B cell (primary cell): Measurements from ENCODE around the gene ANKAR. TPM values are rescaled to one million over a fixed set of nuclear protein-coding genes. Genes with fewer than 3 reads are reported as not detected.

Source experiments
- ATAC-seq: fragments of 200-7000 bp; cut with Tn5 transposase; one replicate; pipeline ENCODE4 v1.10.0; 2021; ENCODE audit warnings: low read depth, mild to moderate bottlenecking, moderate number of reproducible peaks, moderate library complexity
- CTCF ChIA-PET: fragments of 350-600 bp; sonication (Branson Sonifier 250); formaldehyde crosslinking; loops from one replicate; lab custom pipeline; 2021; ENCODE audit warnings: antibody characterized with exemption, inconsistent platforms; lab: Charles Lee
- POLR2A ChIA-PET: fragments of 350-600 bp; sonication (Branson Sonifier 250); formaldehyde crosslinking; loops from one replicate; lab custom pipeline; 2021; ENCODE audit warnings: antibody characterized with exemption; lab: Charles Lee
- DNase-seq: peaks from one replicate; pipeline ENCODE4 v3.0.0; 2013
- H2AFZ ChIP-seq: 2 replicates; pipeline ENCODE4 v1.6.1; 2012; ENCODE audit warnings: mild to moderate bottlenecking, low read depth, low read length; ENCODE audit not compliant: insufficient read depth, poor library complexity, severe bottlenecking
- H3K27ac ChIP-seq, 2 donors: 1 replicate in 1 of 2; 2 replicates in 1 of 2; pipeline ENCODE4 v1.5.1; 2012 to 2013; ENCODE audit warnings: low read length in 2 of 2, mild to moderate bottlenecking in 2 of 2, moderate library complexity in 1 of 2
- H3K27me3 ChIP-seq, 4 experiments: fragments of 200-600 bp in 1 of 4; sonication (generic) in 1 of 4; replicated peaks in 1 of 4; 1 replicate in 2 of 4; 2 replicates in 2 of 4; pipeline versions ENCODE4 v1.6.1 to v1.7.0; 2013 to 2016; ENCODE audit warnings: low read length in 3 of 4, mild to moderate bottlenecking in 2 of 4, mixed read lengths in 1 of 4, moderate library complexity in 1 of 4; ENCODE audit not compliant: insufficient read depth in 4 of 4, control insufficient read depth in 3 of 4; ENCODE audit errors: control extremely low read depth in 1 of 4
- H3K36me3 ChIP-seq, 2 experiments: replicated peaks in 1 of 2; 1 replicate in 1 of 2; 2 replicates in 1 of 2; pipeline versions ENCODE4 v1.6.1 to v1.7.1; 2013; ENCODE audit warnings: low read length in 1 of 2; ENCODE audit not compliant: insufficient read depth in 2 of 2, control insufficient read depth in 1 of 2; ENCODE audit errors: control extremely low read depth in 1 of 2, extremely low read depth in 1 of 2
- H3K4me1 ChIP-seq, 2 donors: fragments of 200-600 bp in 1 of 2; sonication (generic) in 1 of 2; 1 replicate in 1 of 2; 2 replicates in 1 of 2; pipeline versions ENCODE4 v1.5.1 to v1.6.1; 2013 to 2017; ENCODE audit warnings: low read length in 2 of 2; ENCODE audit not compliant: control insufficient read depth in 2 of 2, insufficient read depth in 2 of 2
- H3K4me2 ChIP-seq: replicated peaks from 2 replicates; pipeline ENCODE3; 2012; ENCODE audit warnings: mild to moderate bottlenecking, low read depth, low read length; ENCODE audit not compliant: poor library complexity, severe bottlenecking
- H3K4me3 ChIP-seq, 5 experiments: fragments of 200-600 bp in 1 of 5; sonication (generic) in 1 of 5; 1 replicate in 3 of 5; 2 replicates in 2 of 5; pipeline versions ENCODE4 v1.5.1 to v1.7.0; 2011 to 2016; ENCODE audit warnings: low read length in 4 of 5, mild to moderate bottlenecking in 4 of 5, low read depth in 2 of 5, control low read depth in 1 of 5, moderate library complexity in 1 of 5; ENCODE audit not compliant: insufficient read depth in 1 of 5; ENCODE audit errors: control extremely low read depth in 1 of 5, extremely low read depth in 1 of 5
- H3K79me2 ChIP-seq: fragments of 200-600 bp; sonication (generic); one replicate; pipeline ENCODE4 v1.6.0; 2016; ENCODE audit warnings: low read length; ENCODE audit not compliant: control insufficient read depth, insufficient read depth
- H3K9ac ChIP-seq: fragments of 200-600 bp; sonication (generic); 2 replicates; pipeline ENCODE4 v1.6.1; 2017; ENCODE audit warnings: mild to moderate bottlenecking, low read length, moderate library complexity
- H3K9me3 ChIP-seq, 3 donors: one replicate each; pipeline versions ENCODE4 v1.6.1 to v1.7.1; 2013; ENCODE audit warnings: low read length in 2 of 3; ENCODE audit not compliant: control insufficient read depth in 2 of 3, insufficient read depth in 1 of 3; ENCODE audit errors: control extremely low read depth in 1 of 3
- H4K20me1 ChIP-seq: 2 replicates; pipeline ENCODE4 v1.6.0; 2012; ENCODE audit warnings: mild to moderate bottlenecking, low read length; ENCODE audit not compliant: insufficient read depth, control insufficient read depth, poor library complexity, severe bottlenecking
- H3K27ac Mint-ChIP-seq: one replicate; pipeline ENCODE4 v1.8.0; 2021; ENCODE audit warnings: mixed read lengths
- H3K27me3 Mint-ChIP-seq: one replicate; pipeline ENCODE4 v1.8.0; 2021; ENCODE audit warnings: mixed read lengths
- H3K4me1 Mint-ChIP-seq: one replicate; pipeline ENCODE4 v1.8.0; 2021; ENCODE audit warnings: mixed read lengths
- H3K4me3 Mint-ChIP-seq: one replicate; pipeline ENCODE4 v1.8.0; 2021; ENCODE audit warnings: mixed read lengths
- H3K9me3 Mint-ChIP-seq: one replicate; pipeline ENCODE4 v1.8.0; 2022; ENCODE audit warnings: mixed read lengths; ENCODE audit not compliant: insufficient read depth
- EZH2 ChIP-seq: IDR thresholded peaks from 2 replicates; pipeline ENCODE4 v1.6.1; 2012; ENCODE audit warnings: borderline replicate concordance, low read depth, mild to moderate bottlenecking, moderate library complexity, low read length; ENCODE audit not compliant: insufficient read depth, poor library complexity, severe bottlenecking
- WGBS: methylation state at CpG from one replicate; pipeline ENCODE4 v1.1.5; 2013; ENCODE audit warnings: missing lambda C conversion rate; ENCODE audit not compliant: insufficient coverage; 5-methylcytosine and 5-hydroxymethylcytosine counted together
- intact Hi-C: fragments of 100-400 bp; cut with micrococcal nuclease; formaldehyde crosslinking; loops from one replicate; pipeline ENCODE4 v1.10.0; 2022
- polyA plus RNA-seq: library from polyadenylated mRNA; depleted of rRNA; stranded (reverse); fragments of >200 nt; gene quantifications from 2 replicates; pipeline ENCODE4 v1.2.3, GENCODE V29; 2012
- total RNA-seq, 2 donors: library from RNA; stranded (reverse); fragments of 120-200 nt in 1 of 2; gene quantifications; 1 replicate in 1 of 2; 2 replicates in 1 of 2; pipeline versions ENCODE4 v1.2.3 to v1.2.4, GENCODE V29; 2013 to 2022
- TF ChIP-seq, protein P1 (sequence below): fragments of 200-600 bp; IDR thresholded peaks from one replicate; pipeline ENCODE4 v1.8.0; 2022; ENCODE audit warnings: antibody characterized with exemption, mild to moderate bottlenecking

Gene ANKAR
- total and polyA plus RNA-seq, 2 donors (not counting 1 experiment from before 2014, with no cell fraction given): 11.2 to 24.8 TPM

DNA sequence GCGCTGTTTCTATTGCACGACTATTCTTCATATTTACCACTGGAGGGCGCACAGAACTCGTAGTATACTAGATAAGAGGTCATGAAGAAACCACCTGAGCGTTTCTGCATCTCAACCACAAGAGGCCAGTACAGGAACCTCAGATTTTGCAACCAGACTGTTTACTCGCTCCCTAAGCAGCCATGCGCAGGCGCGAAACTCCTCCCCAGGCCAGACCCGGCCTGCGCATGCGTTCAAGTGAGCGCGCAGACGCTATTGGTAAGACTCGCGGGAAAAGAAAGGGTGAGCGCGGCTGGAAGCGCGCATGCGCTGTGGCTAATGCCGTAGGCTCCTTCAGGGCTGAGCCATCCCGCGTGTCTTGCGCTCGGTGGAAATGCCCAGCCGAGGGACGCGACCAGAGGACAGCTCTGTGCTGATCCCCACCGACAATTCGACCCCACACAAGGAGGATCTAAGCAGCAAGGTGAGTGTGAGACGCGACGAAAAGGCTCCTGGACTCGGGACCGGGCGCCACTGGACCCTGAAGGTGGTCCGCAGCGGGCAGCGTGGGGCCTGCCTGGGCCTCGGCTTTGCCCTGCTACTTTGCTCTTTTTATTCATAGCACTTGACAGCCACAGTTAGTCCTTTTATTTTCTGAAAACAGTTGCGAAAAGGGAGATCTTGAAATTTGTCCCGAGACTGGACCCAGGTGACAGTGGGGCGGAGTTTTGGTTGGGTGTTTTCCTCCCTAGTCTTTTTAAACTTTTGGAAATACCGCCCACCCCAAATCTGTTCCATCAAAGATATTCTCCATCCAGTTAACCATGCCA is 13.1 kb upstream of the ANKAR start, which contains the start of gene ASNSD1:
TSS of gene ASNSD1 (plus strand) at position 312 of the 809 bp plus-strand sequence. CDS start 4,674 bp downstream, outside the sequence.
- no peaks in the 10 kb centered on the region for H3K27me3 Mint-ChIP-seq
- Histone ChIP-seq H3K4me3 (peak within 1 kb of the TSS; percentile 42 to 100 (median 91)), H3K9me3 (no peaks in the 10 kb centered on the region), H3K9ac (peak within 1 kb of the TSS; percentile 90), H4K20me1 (no peaks in the 10 kb centered on the region), H3K79me2 (peaks cover 24% of the 10 kb centered on the region), H3K27me3 (no peaks in the 10 kb centered on the region), H2AFZ (peak within 1 kb of the TSS; percentile 95), H3K27ac (peak within 1 kb of the TSS; percentile 77 to 95), H3K4me2 (peak within 1 kb of the TSS; percentile 82), H3K36me3 (peaks cover 2 to 8% of the 10 kb centered on the region in 2 experiments), H3K4me1 (peaks cover 21 to 30% of the 10 kb centered on the region in 2 donors)
- ATAC-seq (peak; percentile 94), DNase-seq (peak; percentile 100)
- POLR2A ChIA-PET: interaction anchor here (0.6 to 1.2 kb wide), 3 partner anchors 13 to 565 kb away, joined by 3 to 6 read pairs (median 4); partner anchors contain the start of genes ANKAR and OSGEPL1
- CTCF ChIA-PET: interaction anchor here (0.6 to 6.4 kb wide), 22 partner anchors 8 to 1224 kb away, joined by 3 to 86 read pairs (median 4); partner anchors contain the start of genes ANKAR and OSGEPL1
- TF ChIP-seq EZH2: no peak
- TF ChIP-seq, protein P1, sequence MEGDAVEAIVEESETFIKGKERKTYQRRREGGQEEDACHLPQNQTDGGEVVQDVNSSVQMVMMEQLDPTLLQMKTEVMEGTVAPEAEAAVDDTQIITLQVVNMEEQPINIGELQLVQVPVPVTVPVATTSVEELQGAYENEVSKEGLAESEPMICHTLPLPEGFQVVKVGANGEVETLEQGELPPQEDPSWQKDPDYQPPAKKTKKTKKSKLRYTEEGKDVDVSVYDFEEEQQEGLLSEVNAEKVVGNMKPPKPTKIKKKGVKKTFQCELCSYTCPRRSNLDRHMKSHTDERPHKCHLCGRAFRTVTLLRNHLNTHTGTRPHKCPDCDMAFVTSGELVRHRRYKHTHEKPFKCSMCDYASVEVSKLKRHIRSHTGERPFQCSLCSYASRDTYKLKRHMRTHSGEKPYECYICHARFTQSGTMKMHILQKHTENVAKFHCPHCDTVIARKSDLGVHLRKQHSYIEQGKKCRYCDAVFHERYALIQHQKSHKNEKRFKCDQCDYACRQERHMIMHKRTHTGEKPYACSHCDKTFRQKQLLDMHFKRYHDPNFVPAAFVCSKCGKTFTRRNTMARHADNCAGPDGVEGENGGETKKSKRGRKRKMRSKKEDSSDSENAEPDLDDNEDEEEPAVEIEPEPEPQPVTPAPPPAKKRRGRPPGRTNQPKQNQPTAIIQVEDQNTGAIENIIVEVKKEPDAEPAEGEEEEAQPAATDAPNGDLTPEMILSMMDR: peak; percentile 93
- intact Hi-C loops: loop anchor here (1.0 to 5.0 kb wide), 10 partner anchors 13 to 1491 kb away; partner anchors contain the start of genes ANKAR, GLS, HIBCH and ORMDL1
- H3K4me3 Mint-ChIP-seq: no peak within 1 kb of the TSS
- no peak within 1 kb of the TSS for H3K27ac Mint-ChIP-seq
- WGBS: under 1% methylated on average over 38 of the region's 46 CpGs
- peaks cover 32% of the 10 kb centered on the region for H3K4me1 Mint-ChIP-seq
- no peaks in the 10 kb centered on the region for H3K9me3 Mint-ChIP-seq
